ENCODE data around the gene RHOT2.

Gene RHOT2

DNA sequence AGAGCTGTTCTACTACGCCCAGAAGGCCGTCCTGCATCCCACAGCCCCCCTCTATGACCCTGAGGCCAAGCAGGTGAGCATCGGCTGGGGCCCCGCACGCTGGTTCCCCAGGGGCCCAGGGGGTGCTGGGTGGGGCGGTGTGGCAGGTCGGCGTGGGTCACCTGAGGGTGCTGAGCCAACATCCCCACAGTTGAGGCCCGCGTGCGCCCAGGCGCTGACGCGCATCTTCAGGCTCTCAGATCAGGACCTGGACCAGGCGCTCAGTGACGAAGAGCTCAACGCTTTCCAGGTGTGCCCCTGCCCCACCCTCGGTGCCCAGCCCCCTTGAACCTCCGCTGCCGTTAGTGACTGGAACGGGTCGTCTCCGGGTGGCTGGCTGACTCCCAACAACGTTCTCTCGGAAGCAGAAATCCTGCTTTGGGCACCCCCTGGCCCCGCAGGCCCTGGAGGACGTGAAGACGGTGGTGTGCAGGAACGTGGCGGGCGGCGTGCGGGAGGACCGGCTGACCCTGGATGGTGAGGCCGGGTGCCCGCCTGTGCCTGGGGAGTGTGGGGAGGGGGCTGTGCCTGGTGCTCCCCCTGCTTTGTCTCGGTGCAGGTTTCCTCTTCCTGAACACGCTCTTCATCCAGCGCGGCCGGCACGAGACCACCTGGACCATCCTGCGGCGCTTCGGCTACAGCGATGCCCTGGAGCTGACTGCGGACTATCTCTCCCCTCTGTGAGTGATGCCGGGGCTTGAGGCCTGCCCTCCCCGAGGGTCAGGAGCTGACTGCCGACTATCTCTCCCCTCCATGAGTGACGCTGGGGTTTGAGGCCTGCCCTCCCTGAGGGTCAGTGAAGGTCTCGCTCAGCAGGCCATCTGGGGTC lies 2.8 kb downstream of the RHOT2 start:
- DNase-seq (ENCODE audit: low read depth): no peak

DNA sequence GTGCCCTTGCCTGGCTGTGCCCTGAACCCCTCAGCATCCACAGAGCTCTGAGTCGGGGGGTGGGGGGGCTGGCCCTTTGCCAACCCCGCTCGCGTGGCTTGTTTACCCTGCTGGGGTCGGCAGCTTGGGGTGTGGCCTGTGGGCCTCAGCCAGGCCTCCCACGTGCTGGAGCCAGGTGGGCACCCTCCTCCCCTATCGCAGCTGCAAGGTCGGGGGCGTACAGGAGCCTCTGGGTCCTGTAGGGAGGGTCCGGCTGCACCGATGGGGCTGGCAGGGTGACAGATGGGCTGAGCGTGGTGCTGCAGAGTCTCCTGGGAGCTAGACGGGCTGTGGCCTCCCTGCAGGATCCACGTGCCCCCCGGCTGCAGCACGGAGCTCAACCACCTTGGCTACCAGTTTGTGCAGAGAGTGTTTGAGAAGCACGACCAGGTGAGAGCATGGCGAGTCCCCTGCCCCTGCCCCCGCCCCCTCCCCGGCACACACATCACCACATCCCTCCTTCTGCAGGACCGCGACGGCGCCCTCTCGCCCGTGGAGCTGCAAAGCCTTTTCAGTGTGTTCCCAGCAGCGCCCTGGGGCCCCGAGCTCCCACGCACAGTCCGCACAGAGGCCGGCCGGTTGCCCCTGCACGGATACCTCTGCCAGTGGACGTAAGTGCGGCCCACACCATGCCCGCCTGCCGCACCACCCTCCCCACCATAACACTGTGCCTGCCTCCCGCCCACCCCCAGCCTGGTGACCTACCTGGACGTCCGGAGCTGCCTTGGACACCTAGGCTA lies 3.6 kb downstream of the RHOT2 start:
- DNase-seq (ENCODE audit: low read depth): no peak

DNA sequence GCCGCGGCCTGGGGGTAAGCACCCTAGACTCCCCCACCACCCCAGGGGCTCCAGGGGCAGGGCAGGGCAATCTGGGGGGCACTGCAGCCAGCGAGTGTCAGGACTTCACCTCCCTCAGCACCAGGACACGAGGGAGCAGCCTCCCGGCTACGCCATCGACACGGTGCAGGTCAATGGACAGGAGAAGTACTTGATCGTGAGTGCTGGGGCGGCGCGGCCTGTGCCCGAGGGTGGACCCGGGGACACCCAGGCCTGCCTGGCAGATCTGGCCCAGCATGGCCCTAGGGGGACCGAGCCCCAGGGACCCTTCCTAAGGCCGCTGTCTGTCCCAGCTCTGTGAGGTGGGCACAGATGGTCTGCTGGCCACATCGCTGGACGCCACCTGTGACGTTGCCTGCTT lies 4.4 kb downstream of the RHOT2 start:
- no peak for DNase-seq (ENCODE audit: low read depth)

DNA sequence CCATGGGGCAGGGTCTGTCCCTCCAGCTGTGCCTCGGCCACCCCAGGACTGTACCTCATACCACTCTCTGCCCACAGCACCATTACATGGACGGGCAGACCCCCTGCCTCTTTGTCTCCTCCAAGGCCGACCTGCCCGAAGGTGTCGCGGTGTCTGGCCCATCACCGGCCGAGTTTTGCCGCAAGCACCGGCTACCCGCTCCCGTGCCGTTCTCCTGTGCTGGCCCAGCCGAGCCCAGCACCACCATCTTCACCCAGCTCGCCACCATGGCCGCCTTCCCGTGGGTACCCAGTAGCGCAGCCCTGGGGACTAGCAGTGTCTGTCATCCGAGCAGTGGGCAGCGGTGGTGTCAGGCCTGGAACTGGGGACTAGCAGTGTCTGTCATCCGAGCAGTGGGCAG lies 4.9 kb downstream of the RHOT2 start:
- DNase-seq (ENCODE audit: low read depth): no peak

DNA sequence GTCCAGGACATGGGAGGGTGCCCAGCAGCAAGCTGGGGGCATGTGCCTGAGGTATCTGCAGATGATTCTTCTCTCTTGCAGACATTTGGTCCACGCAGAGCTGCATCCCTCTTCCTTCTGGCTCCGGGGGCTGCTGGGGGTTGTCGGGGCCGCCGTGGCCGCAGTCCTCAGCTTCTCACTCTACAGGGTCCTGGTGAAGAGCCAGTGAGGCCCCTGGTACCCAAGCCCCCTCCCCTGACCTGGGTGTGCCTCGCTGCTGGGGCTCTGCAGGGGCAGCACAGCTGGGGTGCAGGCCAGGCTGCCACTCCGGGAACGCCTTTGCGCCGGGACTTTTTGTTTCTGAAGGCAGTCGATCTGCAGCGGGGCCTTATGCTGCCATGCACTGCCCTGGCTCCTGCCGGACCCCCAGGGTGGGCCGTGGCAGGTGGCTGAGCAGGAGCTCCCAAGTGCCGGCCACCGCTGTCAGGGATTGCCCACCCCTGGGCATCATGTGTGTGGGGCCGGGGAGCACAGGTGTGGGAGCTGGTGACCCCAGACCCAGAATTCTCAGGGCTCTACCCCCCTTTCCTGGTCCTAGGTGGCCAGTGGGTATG lies 5.6 kb downstream of the RHOT2 start:
- no peak for DNase-seq (ENCODE audit: low read depth)

DNA sequence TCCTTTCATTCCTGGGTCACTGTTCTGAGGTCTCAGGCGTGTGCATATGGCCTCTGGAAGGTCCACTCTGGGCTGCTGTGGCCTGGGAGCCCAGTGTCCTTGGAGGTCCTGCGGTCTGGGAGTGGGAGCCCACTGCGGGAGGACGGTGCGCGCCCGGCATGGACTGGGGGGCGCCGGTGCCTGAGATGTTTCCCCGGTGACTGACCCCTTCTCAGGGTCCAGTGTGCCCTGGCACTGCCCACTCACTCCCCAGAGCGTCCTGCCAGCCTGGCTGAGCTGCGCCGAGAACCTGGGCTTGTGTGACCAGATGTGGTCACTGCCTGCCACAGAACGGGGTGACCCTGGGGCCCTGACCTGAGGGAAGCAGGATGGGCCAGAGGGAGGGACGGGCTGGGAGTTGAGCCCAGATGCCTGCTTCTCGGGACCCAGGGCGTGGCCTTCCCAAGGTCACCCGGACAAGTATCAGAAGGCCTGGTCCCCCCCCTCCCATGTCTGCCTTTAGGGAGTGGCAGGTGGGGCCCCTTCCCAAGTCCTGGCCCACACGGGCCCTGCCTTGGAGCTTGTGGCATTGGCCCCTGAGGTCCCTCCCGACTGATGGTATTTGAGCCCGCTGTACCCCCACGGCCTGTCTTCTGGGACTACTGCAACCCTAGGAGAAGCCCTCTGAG lies 6.4 kb downstream of the RHOT2 start:
- DNase-seq (ENCODE audit: low read depth): no peak

DNA sequence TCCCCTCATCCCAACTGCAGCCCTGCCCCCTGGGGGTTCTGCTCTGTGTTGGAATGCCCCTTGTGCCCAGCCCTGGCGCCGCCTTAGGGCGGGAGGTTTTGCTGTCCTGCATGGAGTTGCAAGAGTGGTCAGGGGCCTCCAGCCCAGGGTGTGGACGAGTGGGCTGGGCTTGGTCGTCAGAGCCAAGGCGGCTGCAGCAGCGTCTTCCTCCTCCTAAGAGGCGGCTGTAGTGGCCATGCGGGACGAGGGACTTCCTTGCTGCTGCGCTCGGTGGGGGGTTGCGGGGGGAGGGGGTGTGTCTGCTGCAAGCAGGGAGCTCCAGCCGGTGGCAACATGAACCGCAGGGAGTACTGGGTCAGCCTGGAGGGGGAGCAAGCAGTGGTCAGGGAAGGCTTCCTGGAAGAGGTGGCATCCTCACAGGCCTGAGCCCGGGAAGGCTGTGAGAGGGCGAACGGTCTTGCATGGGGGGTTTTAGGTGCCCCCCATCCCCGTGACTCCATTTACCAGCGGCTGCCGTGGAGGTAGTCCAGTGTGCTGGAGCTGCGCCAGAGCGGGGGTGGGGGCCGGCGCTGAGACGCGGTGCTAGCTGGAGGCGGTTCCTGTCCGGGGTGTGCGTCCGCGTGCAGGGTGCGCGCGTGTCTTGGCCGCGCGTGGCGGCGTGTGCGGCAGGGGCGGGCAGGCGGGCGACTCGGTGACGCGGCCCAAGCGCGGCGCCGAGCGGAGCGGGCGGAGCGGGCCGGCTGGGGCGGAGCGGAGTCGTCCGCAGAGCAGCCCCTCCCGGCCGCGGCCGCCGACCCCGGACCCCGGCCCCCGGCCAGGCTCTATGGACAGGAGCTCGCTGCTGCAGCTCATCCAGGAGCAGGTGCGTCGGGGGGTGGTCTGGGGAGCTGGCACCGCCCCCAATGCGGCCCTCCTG lies 7.3 kb downstream of the RHOT2 start, which contains the start of gene RHBDL1:
Gene RHBDL1 (plus strand): TSS at position 704 of the 916 bp plus-strand sequence. CDS start 120 bp downstream, at position 824.
- DNase-seq (ENCODE audit: low read depth): no peak

DNA sequence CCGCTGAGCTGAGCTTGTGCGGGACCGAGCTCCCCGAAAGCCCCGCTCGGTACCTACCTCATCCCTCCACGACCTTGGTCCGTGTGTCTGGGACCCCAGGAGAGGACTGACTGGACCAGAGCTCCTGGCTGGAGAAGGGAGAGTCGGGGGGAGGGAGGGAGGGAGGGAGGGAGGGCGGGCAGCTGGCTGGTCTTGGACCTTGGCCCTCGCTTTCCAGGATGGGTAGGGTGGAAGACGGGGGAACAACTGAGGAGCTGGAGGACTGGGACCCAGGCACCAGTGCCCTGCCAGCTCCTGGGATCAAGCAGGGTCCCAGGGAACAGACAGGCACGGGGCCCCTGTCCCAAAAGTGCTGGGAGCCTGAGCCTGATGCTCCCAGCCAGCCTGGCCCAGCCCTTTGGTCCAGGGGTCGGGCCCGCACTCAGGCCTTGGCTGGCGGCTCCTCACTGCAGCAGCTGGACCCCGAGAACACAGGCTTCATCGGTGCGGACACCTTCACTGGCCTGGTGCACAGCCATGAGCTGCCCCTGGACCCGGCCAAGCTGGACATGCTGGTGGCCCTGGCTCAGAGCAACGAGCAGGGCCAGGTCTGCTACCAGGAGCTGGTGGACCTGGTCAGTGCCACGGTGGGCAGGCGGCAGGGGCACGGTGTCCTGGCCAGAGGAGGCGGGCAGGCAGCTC lies 8.1 kb downstream of the RHOT2 start:
- DNase-seq (ENCODE audit: low read depth): no peak

DNA sequence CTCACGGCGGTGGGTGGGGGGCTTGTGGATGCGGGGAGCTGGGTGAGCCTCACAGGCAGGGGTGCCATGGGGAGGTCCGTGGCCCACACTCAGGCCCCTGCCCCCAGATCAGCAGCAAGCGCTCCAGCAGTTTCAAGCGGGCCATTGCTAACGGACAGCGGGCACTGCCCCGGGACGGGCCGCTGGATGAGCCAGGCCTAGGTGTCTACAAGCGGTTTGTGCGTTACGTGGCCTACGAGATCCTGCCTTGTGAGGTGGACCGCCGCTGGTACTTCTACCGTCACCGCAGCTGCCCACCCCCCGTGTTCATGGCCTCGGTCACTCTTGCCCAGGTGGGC lies 8.6 kb downstream of the RHOT2 start:
- DNase-seq (ENCODE audit: low read depth): no peak

DNA sequence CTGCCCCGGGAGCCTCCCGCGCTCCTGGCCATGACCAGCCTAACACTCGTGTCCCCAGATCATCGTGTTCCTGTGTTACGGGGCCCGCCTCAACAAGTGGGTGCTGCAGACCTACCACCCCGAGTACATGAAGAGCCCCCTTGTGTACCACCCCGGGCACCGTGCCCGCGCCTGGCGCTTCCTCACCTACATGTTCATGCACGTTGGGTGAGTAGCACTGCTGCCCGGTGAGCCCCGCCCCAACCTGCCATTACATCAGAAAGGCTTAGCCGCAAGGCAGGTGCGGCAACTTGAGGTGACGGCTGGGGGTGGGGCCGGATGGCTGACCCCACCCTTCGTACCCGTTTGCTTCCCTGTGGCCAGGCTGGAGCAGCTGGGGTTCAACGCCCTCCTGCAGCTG lies 9.0 kb downstream of the RHOT2 start:
- DNase-seq (ENCODE audit: low read depth): no peak

DNA sequence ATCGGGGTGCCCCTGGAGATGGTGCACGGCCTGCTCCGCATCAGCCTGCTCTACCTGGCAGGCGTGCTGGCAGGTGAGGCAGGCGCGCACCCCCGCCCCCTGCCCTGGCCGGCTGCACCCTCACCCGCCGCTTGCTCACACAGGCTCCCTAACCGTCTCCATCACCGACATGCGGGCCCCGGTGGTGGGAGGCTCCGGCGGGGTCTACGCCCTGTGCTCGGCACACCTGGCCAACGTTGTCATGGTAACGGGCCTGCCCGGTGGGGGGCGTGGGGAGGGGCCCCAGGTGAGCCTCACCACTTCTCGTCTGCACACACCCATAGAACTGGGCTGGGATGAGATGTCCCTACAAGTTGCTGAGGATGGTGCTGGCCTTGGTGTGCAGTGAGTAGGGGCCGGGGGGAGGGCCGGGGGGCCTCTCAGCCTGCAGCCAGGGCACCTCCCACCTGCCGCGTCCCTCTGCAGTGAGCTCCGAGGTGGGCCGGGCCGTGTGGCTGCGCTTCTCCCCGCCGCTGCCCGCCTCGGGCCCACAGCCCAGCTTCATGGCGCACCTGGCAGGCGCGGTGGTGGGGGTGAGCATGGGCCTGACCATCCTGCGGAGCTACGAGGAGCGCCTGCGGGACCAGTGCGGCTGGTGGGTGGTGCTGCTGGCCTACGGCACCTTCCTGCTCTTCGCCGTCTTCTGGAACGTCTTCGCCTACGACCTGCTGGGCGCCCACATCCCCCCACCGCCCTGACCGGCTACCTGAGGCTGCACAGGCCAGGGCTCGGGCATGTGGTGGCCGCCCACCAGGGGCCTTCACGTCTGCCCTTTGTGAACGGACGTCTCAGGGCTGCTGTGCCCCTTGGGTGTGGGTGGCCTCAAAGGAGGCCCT lies 9.6 kb downstream of the RHOT2 start:
- DNase-seq (ENCODE audit: low read depth): no peak

DNA sequence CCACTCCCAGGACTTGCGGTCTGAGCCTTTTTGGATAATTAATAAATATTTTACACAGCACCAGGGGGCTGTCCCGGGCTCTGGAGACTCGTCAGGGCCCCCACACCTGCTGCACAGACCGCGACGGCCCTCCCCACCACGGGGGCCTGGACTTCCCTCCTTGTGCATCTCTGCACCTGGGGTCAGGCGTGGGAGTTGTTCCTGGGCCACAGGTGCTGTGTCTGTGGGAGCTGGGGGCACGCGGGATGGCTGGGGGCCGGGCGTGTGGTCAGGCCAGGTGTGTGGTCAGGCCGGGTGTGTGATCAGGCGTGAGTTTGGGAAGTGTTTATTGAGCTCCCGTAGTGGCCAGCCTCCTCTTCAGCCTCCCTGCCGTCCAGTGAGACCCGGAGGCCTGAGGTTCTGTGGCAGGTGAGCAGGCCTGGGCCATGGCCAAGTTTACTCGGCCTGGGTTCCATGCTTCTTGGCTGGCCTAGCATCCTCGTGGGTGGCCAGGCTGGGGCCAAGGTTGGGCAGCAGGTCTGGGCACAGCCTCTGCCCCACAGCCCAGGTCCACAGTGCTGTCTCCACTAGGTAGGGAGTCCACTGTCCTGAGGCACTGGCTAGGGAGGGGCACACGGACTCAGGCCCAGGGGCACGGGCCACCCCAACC lies 10.4 kb downstream of the RHOT2 start:
- no peak for DNase-seq (ENCODE audit: low read depth)

DNA sequence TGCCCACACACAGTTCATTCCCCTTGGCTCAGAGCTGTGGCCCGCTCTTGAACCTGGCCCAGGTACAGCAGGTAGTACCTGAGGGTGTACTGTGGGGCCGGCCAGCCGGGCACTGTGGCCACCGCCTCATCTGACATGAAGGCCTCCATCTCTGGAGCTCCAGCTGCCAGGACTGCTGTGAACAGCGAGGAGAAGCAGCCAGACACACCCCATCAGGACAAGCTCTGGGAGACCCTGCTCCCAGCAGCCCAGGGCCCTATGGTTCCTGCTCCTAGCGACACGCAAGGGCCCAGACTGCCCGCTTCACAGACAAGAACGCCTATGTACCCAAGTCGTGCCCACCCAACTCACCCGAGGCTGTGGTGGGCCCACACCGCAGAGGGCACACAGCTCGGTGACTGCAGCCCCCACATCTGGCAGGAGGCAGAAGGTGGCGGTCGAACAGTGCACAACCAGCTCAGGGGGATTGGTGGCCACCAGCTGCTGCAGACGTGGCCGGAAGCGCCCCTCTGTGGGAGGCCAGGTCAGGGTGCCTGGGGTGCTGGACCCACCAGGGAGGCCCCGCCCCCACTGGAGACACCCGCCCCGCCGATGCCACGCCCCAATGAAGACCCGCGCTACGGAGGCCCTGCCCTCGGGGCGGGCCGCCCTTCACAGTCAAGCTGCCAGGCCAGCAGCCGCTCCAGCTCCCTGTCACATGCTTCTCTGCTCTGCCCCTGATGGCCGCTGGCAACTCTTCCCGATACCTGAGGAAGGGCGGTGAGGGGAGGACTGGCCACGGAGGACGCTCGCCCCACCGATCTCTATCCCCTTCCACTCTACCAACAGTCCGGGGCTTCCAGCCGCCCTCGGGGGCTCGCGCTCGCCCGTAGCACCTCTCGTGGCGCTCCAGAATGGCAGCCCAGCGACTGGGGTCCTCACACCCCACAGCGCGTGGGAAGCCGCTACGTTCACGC lies 11.2 kb downstream of the RHOT2 start:
- peak; percentile 44 for DNase-seq (ENCODE audit: low read depth)

DNA sequence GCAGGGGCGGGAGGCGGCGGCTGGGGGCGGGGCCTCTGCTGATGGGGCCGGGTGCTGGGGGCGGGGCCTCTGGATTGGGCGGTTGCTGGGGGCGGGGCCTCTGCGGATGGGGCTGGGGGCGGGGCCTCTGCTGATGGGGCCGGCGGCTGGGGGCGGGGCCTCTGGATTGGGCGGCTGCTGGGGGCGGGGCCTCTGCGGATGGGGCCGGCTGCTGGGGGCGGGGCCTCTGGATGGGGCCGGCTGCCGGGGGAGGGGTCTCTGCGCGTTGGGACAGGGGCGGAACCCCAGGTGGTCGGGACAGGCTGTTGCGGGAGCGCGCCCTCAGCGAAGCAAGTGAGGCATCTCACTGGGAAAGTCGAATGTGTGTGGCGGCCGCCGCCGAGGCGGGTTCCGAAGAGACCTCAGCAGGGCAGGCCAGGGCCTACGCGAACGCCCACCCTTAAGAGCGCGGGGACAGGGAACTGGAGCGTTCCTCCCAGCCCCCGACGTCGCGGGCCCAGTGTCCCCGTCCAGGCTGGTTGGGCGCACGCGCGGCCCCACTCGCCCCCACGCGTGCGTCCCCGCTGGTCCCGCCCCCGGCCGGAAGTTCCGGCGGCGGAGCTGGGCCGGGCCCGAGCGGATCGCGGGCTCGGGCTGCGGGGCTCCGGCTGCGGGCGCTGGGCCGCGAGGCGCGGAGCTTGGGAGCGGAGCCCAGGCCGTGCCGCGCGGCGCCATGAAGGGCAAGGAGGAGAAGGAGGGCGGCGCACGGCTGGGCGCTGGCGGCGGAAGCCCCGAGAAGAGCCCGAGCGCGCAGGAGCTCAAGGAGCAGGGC lies 12.1 kb downstream of the RHOT2 start, which contains the start of gene STUB1:
Gene STUB1 (plus strand): TSS at position 597 of the 811 bp plus-strand sequence. CDS start 116 bp downstream, at position 713.
- DNase-seq (ENCODE audit: low read depth): peak; percentile 81

DNA sequence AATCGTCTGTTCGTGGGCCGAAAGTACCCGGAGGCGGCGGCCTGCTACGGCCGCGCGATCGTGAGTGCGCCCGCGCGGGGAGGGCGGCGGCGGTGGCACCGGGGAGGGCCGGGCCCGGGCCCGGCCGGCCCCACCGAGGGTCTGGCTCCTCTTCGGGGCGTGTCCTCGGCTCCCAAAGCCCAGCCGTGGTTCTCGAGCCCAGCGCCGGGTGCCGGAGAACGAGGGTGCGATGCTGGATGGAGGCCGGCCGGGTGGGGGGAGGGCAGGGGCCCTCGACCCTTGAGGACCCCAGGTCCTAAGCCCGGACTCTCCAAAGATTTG lies 12.7 kb downstream of the RHOT2 start:
- no peak for DNase-seq (ENCODE audit: low read depth)

DNA sequence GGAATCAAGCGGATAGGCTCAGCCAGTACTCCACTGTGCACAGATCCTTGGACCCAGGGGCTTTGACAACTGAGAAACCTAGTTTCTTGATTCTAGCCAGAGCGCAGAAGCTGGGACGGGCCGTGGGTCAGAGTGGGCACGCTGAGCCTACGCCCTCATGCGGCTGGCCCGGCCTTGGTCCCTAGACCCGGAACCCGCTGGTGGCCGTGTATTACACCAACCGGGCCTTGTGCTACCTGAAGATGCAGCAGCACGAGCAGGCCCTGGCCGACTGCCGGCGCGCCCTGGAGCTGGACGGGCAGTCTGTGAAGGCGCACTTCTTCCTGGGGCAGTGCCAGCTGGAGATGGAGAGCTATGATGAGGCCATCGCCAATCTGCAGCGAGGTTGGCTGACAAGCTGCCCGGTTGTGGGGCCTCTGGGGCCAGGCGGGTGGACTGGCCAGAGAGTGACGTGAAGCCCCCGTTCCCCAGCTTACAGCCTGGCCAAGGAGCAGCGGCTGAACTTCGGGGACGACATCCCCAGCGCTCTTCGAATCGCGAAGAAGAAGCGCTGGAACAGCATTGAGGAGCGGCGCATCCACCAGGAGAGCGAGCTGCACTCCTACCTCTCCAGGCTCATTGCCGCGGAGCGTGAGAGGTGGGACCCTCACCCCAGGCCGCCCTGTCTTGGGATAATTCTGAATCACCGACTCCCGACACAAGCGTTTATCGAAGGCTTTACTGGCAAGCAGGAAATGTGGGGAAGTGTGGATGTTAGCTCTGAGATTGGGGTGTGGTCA lies 13.2 kb downstream of the RHOT2 start:
- DNase-seq (ENCODE audit: low read depth): no peak

All from stimulated activated CD8-positive, alpha-beta memory T cell treated with anti-CD3 and anti-CD28 coated beads, Interleukin-4, amount 100 ng/mL, for 24 hours (primary cell).